HCT116 (cell line): ENCODE data around the gene CXCL1. TPM values are rescaled to one million over a fixed set of nuclear protein-coding genes. Genes with fewer than 3 reads are reported as not detected.

ENCODE experiments used
- ATAC-seq: fragments of 200-7000 bp; cut with Tn5 transposase; 2 replicates; pipeline ENCODE4 v1.9.1; 2020; ENCODE audit warnings: mild to moderate bottlenecking, moderate library complexity
- BruUV-seq: library from RNA; stranded (reverse); fragments of 400-500 nt; replicated peaks from 2 replicates; lab custom pipeline; 2021; lab: Mats Ljungman, UMichigan
- CTCF ChIA-PET: fragments of 300-600 bp; sonication (Branson Sonifier 250); formaldehyde crosslinking; loops from one replicate; lab custom pipeline; 2021; ENCODE audit warnings: antibody characterized with exemption; lab: Charles Lee
- POLR2A ChIA-PET: fragments of 300-600, 350-600 bp; sonication (Branson Sonifier 250); formaldehyde crosslinking; loops from one replicate; lab custom pipeline; 2021; ENCODE audit warnings: antibody characterized with exemption; lab: Charles Lee
- RAD21 ChIA-PET, 2 experiments: fragments of 300-600 bp; sonication (Branson Sonifier 250); formaldehyde crosslinking; loops; one replicate each; lab custom pipeline; 2023; ENCODE audit warnings: low total read pairs in 2 of 2; ENCODE audit not compliant: uncharacterized antibody in 2 of 2, unreplicated experiment in 2 of 2, low non-redundant PET in 1 of 2; lab: Charles Lee
- DNase-seq: peaks from one replicate; pipeline ENCODE4 v3.0.0-alpha.2; 2010; ENCODE audit warnings: low read depth, low spot score
- H2AFZ ChIP-seq: fragments of 200-600 bp; shearing (Covaris generic), sonication (generic); 2 replicates; pipeline ENCODE4 v1.6.1; 2017; ENCODE audit warnings: low read depth, mixed run types, mixed read lengths, antibody characterized with exemption, low read length; ENCODE audit not compliant: poor library complexity, severe bottlenecking
- H3K27ac ChIP-seq: 2 replicates; pipeline ENCODE4 v1.5.1; 2012; ENCODE audit warnings: low read depth, low read length
- H3K27me3 ChIP-seq: fragments of 200-600 bp; sonication (generic); 2 replicates; pipeline ENCODE4 v1.6.1; 2016; ENCODE audit warnings: mixed run types, low read length, mixed read lengths; ENCODE audit not compliant: insufficient read depth
- H3K36me3 ChIP-seq, 2 experiments: fragments of 200-500 bp in 1 of 2; fragments of 200-600 bp in 1 of 2; sonication (Bioruptor generic) in 1 of 2; sonication (generic) in 1 of 2; 2 replicates each; pipeline versions ENCODE4 v1.5.1 to v1.6.1; 2014 to 2016; ENCODE audit warnings: low read length in 2 of 2, inconsistent platforms in 1 of 2, mixed read lengths in 1 of 2, mixed run types in 1 of 2; ENCODE audit not compliant: insufficient read depth in 2 of 2, control insufficient read depth in 1 of 2
- H3K4me1 ChIP-seq, 2 experiments: fragments of 200-600 bp in 1 of 2; sonication (generic) in 1 of 2; 2 replicates each; pipeline versions ENCODE4 v1.5.1 to v1.6.1; 2012 to 2017; ENCODE audit warnings: low read length in 2 of 2, inconsistent platforms in 1 of 2, mild to moderate bottlenecking in 1 of 2, mixed read lengths in 1 of 2, mixed run types in 1 of 2, moderate library complexity in 1 of 2; ENCODE audit not compliant: insufficient read depth in 2 of 2, control insufficient read depth in 1 of 2
- H3K4me2 ChIP-seq: fragments of 200-600 bp; sonication (generic); 2 replicates; pipeline ENCODE4 v1.6.1; 2017; ENCODE audit warnings: mixed run types, low read length, mixed read lengths
- H3K4me3 ChIP-seq, 2 experiments: fragments of 200-600 bp in 1 of 2; sonication (generic) in 1 of 2; replicated peaks in 1 of 2; 2 replicates each; pipeline ENCODE4 v1.5.1; 2011 to 2016; ENCODE audit warnings: low read length in 2 of 2, control low read depth in 1 of 2, low read depth in 1 of 2, mild to moderate bottlenecking in 1 of 2, mixed read lengths in 1 of 2, mixed run types in 1 of 2
- H3K79me2 ChIP-seq: fragments of 200-600 bp; sonication (generic); 2 replicates; pipeline ENCODE4 v1.6.1; 2017; ENCODE audit warnings: mild to moderate bottlenecking, mixed run types, low read length, moderate library complexity, mixed read lengths; ENCODE audit not compliant: insufficient read depth
- H3K9ac ChIP-seq: fragments of 200-600 bp; sonication (generic); 2 replicates; pipeline ENCODE4 v1.6.1; 2016; ENCODE audit warnings: low read length, mixed read lengths
- H3K9me2 ChIP-seq: fragments of 200-600 bp; sonication (generic), shearing (Covaris generic); 2 replicates; pipeline ENCODE4 v1.6.1; 2017; ENCODE audit warnings: mixed run types, mild to moderate bottlenecking, moderate library complexity; ENCODE audit not compliant: insufficient read depth
- H3K9me3 ChIP-seq, 2 experiments: fragments of 200-500 bp in 1 of 2; fragments of 200-600 bp in 1 of 2; sonication (Bioruptor generic) in 1 of 2; sonication (generic) in 1 of 2; 2 replicates each; pipeline ENCODE4 v1.6.1; 2014 to 2017; ENCODE audit warnings: low read length in 2 of 2, mixed read lengths in 2 of 2, inconsistent platforms in 1 of 2, low read depth in 1 of 2, mild to moderate bottlenecking in 1 of 2, mixed run types in 1 of 2, moderate library complexity in 1 of 2; ENCODE audit not compliant: control insufficient read depth in 1 of 2, insufficient read depth in 1 of 2
- H4K20me1 ChIP-seq: fragments of 200-600 bp; sonication (generic), shearing (Covaris generic); 2 replicates; pipeline ENCODE4 v1.6.1; 2017; ENCODE audit warnings: mixed run types, mild to moderate bottlenecking, moderate library complexity; ENCODE audit not compliant: insufficient read depth
- CBX3 ChIP-seq: IDR thresholded peaks from 2 replicates; pipeline ENCODE4 v1.6.1; 2012; ENCODE audit warnings: low read depth
- CEBPB ChIP-seq: IDR thresholded peaks from 2 replicates; pipeline ENCODE4 v1.6.1; 2012; ENCODE audit warnings: low read depth
- EGR1 ChIP-seq: IDR thresholded peaks from 2 replicates; pipeline ENCODE4 v1.6.1; 2012; ENCODE audit warnings: low read depth
- EZH2 ChIP-seq: fragments of 200-600 bp; sonication (generic); IDR thresholded peaks from 2 replicates; pipeline ENCODE4 v1.6.1; 2017; ENCODE audit warnings: antibody characterized with exemption, mixed run types
- EZH2phosphoT487 ChIP-seq: fragments of 200-600 bp; IDR thresholded peaks from 2 replicates; pipeline ENCODE4 v1.6.1; 2018; ENCODE audit warnings: antibody characterized with exemption, borderline replicate concordance
- FOSL1 ChIP-seq: IDR thresholded peaks from 2 replicates; pipeline ENCODE4 v1.6.1; 2012; ENCODE audit warnings: low read depth
- JUND ChIP-seq: IDR thresholded peaks from 2 replicates; pipeline ENCODE4 v1.6.1; 2012
- POLR2AphosphoS5 ChIP-seq: IDR thresholded peaks from 2 replicates; pipeline ENCODE4 v1.6.1; 2011; ENCODE audit warnings: mild to moderate bottlenecking, low read depth, low read length, moderate library complexity
- RAD21 ChIP-seq: IDR thresholded peaks from 2 replicates; pipeline ENCODE4 v1.6.1; 2012; ENCODE audit warnings: low read depth, mild to moderate bottlenecking
- SIN3A ChIP-seq: IDR thresholded peaks from 2 replicates; pipeline ENCODE4 v1.6.1; 2012; ENCODE audit warnings: low read depth
- SP1 ChIP-seq: IDR thresholded peaks from 2 replicates; pipeline ENCODE4 v1.6.1; 2012; ENCODE audit warnings: low read depth
- ZFX ChIP-seq: fragments of 450-650 bp; IDR thresholded peaks from 2 replicates; pipeline ENCODE4 v1.6.1; 2017
- ZNF274 ChIP-seq: fragments of 200-500 bp; sonication (Bioruptor generic); IDR thresholded peaks from 2 replicates; pipeline ENCODE4 v1.6.1; 2014; ENCODE audit warnings: mild to moderate bottlenecking, low read depth, low read length, inconsistent platforms
- intact Hi-C: fragments of 100-400 bp; cut with micrococcal nuclease; formaldehyde crosslinking; loops from 2 replicates; pipeline ENCODE4 v1.10.0; 2022
- total RNA-seq: library from RNA; stranded (reverse); gene quantifications from one replicate; pipeline ENCODE4 v1.2.1, GENCODE V29; 2021; ENCODE audit not compliant: unreplicated experiment
- TF ChIP-seq, protein P1 (sequence below), 3 experiments: fragments of 200-600 bp in 1 of 3; sonication (generic) in 1 of 3; IDR thresholded peaks in 2 of 3; conservative IDR thresholded peaks in 1 of 3; 2 replicates each; pipeline ENCODE4 v1.5.1; 2012 to 2017; ENCODE audit warnings: low read depth in 2 of 3, low read length in 2 of 3, antibody characterized with exemption in 1 of 3, borderline replicate concordance in 1 of 3, control low read depth in 1 of 3, mild to moderate bottlenecking in 1 of 3, mixed read lengths in 1 of 3, mixed run types in 1 of 3, moderate library complexity in 1 of 3; ENCODE audit not compliant: insufficient read depth in 1 of 3
- TF ChIP-seq, protein P2 (sequence below): IDR thresholded peaks from 2 replicates; pipeline ENCODE4 v1.6.1; 2012
- TF ChIP-seq, protein P3 (sequence below): IDR thresholded peaks from 2 replicates; pipeline ENCODE4 v1.6.1; 2012

The CXCL1 gene
- total RNA-seq, 1 experiment from 2014 or later = 2.5 TPM

DNA sequence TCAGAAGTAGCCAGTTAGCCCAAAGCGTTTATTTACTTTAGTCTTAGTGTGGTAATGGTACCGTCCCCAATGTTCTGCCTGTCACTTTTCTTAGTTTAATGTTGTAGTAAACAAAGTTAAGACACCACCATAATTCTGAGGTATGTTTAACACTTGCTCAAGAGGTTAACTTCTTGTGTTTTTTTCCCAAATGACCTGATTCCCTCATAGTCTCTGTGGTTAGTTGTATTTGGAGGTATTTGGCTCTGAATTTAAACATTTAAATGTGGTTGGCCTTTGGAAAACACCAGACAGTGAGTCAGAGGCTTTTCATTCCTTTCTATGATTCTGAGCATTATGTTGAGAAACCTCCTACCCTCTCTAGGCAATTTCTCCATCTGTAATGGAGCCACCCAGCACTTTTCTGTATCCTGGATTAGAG is 47.9 kb downstream of the CXCL1 start:
- DNase-seq (no peak), ATAC-seq (no peak)
- intact Hi-C loops = no loop called here
- H3K4me2 ChIP-seq = no peak overlapping the region
- no peaks in the 10 kb centered on the region for H3K9me3 ChIP-seq
- RAD21 ChIA-PET = no interaction called here
- no peak overlapping the region for H2AFZ ChIP-seq
- H3K9ac ChIP-seq = no peak overlapping the region
- TF ChIP-seq SIN3A (no peak), EZH2phosphoT487 (no peak), RAD21 (no peak), CBX3 (no peak), FOSL1 (no peak), EZH2 (no peak), SP1 (no peak)
- TF ChIP-seq, protein P1, sequence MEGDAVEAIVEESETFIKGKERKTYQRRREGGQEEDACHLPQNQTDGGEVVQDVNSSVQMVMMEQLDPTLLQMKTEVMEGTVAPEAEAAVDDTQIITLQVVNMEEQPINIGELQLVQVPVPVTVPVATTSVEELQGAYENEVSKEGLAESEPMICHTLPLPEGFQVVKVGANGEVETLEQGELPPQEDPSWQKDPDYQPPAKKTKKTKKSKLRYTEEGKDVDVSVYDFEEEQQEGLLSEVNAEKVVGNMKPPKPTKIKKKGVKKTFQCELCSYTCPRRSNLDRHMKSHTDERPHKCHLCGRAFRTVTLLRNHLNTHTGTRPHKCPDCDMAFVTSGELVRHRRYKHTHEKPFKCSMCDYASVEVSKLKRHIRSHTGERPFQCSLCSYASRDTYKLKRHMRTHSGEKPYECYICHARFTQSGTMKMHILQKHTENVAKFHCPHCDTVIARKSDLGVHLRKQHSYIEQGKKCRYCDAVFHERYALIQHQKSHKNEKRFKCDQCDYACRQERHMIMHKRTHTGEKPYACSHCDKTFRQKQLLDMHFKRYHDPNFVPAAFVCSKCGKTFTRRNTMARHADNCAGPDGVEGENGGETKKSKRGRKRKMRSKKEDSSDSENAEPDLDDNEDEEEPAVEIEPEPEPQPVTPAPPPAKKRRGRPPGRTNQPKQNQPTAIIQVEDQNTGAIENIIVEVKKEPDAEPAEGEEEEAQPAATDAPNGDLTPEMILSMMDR (IDR thresholded peaks at IDR 0.05 in 2 of 3, conservative IDR thresholded peaks at IDR 0.05 in 1 of 3; ENCODE audit: borderline replicate concordance in 1 of 3, insufficient read depth in 1 of 3, low read depth in 2 of 3, low read length in 2 of 3) = no peak
- TF ChIP-seq, protein P2, sequence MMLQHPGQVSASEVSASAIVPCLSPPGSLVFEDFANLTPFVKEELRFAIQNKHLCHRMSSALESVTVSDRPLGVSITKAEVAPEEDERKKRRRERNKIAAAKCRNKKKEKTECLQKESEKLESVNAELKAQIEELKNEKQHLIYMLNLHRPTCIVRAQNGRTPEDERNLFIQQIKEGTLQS = no peak
- H3K36me3 ChIP-seq = no peaks in the 10 kb centered on the region
- no peak overlapping the region for H3K4me3 ChIP-seq
- POLR2A ChIA-PET = no interaction called here
- no TSS peak for BruUV-seq
- CTCF ChIA-PET = no interaction called here
- H4K20me1 ChIP-seq = no peaks in the 10 kb centered on the region
- H3K4me1 ChIP-seq = no peaks in the 10 kb centered on the region
- no peaks in the 10 kb centered on the region for H3K27me3 ChIP-seq
- H3K9me2 ChIP-seq = no peaks in the 10 kb centered on the region
- H3K27ac ChIP-seq = no peak overlapping the region
- H3K79me2 ChIP-seq = no peaks in the 10 kb centered on the region

DNA sequence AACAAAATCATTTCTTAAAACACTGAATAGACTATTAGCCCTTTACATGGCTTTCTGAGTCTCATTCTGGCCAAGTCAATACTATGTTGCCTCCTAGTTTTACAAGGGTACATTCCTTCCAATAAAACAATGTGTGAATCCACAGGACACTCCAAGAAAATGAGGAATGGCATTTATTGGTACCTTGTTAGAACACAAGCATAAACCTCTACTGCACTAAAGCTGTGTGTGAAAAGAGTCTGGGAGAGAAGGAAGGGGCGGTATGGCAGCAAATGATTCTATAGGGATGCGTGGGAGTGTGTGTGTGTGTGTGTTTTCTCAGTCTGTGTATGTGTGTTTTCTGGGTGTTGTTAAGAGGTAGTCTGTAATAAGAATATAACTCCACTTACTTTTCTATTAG is 48.9 kb downstream of the CXCL1 start:
- BruUV-seq = no TSS peak
- Histone ChIP-seq H4K20me1 (no peaks in the 10 kb centered on the region), H3K9ac (no peak overlapping the region), H3K9me3 (no peaks in the 10 kb centered on the region), H2AFZ (no peak overlapping the region), H3K4me1 (no peaks in the 10 kb centered on the region), H3K4me3 (no peak overlapping the region), H3K27ac (no peak overlapping the region), H3K27me3 (no peaks in the 10 kb centered on the region), H3K36me3 (no peaks in the 10 kb centered on the region), H3K79me2 (no peaks in the 10 kb centered on the region), H3K9me2 (no peaks in the 10 kb centered on the region), H3K4me2 (no peak overlapping the region)
- POLR2A ChIA-PET = no interaction called here
- CTCF ChIA-PET = no interaction called here
- no peak for ATAC-seq
- DNase-seq = no peak
- RAD21 ChIA-PET = interaction anchor here in 1 of 2 experiments (0.6 kb wide), 1 partner anchor 866 kb away, joined by 4 read pairs; no protein-coding TSS in a partner anchor
- intact Hi-C loops = no loop called here
- TF ChIP-seq EGR1 (no peak), CEBPB (no peak), FOSL1 (no peak), JUND (no peak), SIN3A (no peak), EZH2phosphoT487 (no peak), ZFX (no peak), CBX3 (no peak), RAD21 (no peak), SP1 (no peak), POLR2AphosphoS5 (no peak), ZNF274 (no peak)
- TF ChIP-seq, protein P3, sequence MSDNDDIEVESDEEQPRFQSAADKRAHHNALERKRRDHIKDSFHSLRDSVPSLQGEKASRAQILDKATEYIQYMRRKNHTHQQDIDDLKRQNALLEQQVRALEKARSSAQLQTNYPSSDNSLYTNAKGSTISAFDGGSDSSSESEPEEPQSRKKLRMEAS = no peak
- TF ChIP-seq, protein P2 = no peak
- TF ChIP-seq, protein P1 (IDR thresholded peaks at IDR 0.05 in 2 of 3, conservative IDR thresholded peaks at IDR 0.05 in 1 of 3; ENCODE audit: borderline replicate concordance in 1 of 3, insufficient read depth in 1 of 3, low read depth in 2 of 3, low read length in 2 of 3) = no peak
